Skin of body (tissue), 2 donors: ENCODE data around the gene PDGFRA. TPM values are rescaled to one million over a fixed set of nuclear protein-coding genes. Genes with fewer than 3 reads are reported as not detected.
A peak's percentile ranks its signal among the peaks of the same experiment; 100 is the strongest.

Experiments used
- DNase-seq: peaks from one replicate; lab custom pipeline; 2025; lab: John Stamatoyannopoulos, UW
- total RNA-seq: library from RNA; depleted of rRNA; stranded (reverse); fragments of >200 nt; gene quantifications from one replicate; pipeline ENCODE4 v1.2.3, GENCODE V29; 2014

PDGFRA gene
- total RNA-seq, result 138 TPM

- peak; percentile 98 for DNase-seq
These were observed at the start of gene PDGFRA for GRCh38 chr4:54228961-54229501. TSS of gene PDGFRA (plus strand) at chr4:54229293. CDS start at chr4:54258769, 29,476 bp downstream.

DNA sequence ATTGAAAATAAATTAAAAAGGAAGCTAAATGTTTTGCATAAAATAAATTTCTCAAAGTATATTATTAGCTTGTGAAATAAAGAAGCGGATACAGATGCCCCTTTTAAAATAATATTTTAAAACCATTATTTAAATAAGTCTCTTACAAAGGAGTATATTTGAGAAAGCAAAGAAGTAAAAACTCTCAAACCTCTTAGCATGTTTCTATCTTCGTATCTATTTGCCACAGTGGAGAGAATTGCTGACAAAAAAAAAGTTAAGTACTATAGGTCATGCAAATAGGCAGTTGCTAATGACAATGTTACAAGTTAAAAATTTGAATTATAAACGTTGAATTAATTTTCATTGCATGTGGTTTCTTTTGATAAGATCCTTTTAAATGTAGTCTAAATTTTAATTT, 44.5 kb upstream of the PDGFRA start:
- DNase-seq, result no peak

- no peak for DNase-seq
These were observed 43.9 kb upstream of the PDGFRA start for GRCh38 chr4:54185044-54185780.

DNA sequence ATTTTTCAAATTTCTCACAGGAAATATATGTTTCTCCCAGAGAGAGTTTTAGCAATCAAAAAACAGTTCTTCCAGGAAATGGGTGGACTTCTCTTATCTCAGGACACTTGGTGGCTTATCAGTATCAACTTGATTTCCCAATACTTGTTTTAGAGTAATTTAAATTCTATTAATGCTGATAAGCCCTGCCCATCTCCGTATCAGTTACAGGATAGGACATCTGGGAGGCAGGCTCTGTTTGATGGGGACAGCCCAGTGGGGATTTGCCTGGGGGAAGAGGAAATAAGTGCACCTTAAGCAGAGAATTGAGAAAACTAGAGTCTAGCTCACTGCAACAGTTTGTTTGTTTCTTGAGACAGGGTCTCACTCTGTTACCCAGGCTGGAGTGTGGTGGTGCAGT, 43.2 kb upstream of the PDGFRA start:
- no peak for DNase-seq

DNA sequence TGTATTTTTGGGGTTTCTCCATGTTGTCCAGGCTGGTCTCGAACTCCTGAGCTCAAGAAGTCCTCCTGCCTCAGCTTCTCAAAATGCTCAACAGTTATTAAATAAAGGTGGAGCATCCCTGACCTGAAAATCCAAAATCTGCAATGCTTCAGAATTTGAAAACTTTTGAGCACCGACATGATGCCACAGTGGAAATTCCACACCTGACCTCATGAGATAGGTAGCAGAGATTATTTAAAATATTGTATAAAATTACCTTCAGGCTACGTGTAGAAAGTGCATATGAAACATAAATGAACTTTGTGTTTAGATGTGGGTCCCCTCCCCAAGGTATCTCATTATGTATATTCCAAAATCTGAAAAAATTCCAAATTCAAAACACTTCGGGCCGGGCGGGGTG, 42.7 kb upstream of the PDGFRA start:
- DNase-seq, result no peak

- no peak for DNase-seq
These were observed 41.9 kb upstream of the PDGFRA start for GRCh38 chr4:54187148-54187547.

DNA sequence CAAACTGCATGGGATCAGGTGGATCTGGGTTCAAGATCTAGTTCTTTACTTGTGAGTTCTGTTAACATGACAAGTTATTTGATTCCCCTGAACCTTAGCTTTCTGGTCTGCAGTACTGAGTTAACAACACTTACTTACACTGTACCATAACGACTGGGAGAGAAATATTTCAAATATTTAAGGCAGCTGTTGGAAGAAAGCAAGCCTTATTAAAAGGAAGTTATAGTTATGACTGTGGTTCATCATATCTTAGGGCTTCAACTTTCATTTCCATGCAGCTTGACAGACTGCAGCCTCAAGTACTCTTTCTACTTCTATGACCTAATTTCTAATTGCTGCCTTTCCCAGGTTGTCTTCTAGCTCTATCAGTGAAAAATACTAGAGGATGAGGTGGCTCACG, 40.0 kb upstream of the PDGFRA start:
- no peak for DNase-seq

GRCh38 chr4:54192811-54193210, 36.3 kb upstream of the PDGFRA start:
- DNase-seq, result no peak

GRCh38 chr4:54197926-54198325, 31.2 kb upstream of the PDGFRA start:
- no peak for DNase-seq

DNA sequence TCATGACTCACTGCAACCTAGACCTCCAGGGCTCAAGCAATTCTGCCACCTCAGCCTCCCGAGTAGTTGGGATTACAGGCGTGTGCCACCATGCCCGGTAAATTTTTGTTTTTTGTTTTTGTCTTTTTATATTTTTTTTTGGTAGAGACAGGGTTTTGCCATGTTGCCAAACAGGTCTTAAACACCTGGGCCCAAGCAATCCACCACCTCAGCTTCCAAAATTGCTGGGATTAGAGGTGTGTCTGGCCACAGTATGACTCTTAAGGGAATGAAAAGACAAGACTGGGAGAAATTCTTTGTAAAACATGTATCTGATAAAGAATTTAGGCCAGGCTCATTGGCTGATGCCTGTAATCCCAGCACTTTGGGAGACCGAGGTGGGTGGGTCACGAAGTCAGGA, 29.2 kb upstream of the PDGFRA start:
- DNase-seq, result no peak

GRCh38 chr4:54209617-54210016, 19.5 kb upstream of the PDGFRA start:
- DNase-seq, result no peak

GRCh38 chr4:54213001-54213400, 16.1 kb upstream of the PDGFRA start:
- no peak for DNase-seq

DNA sequence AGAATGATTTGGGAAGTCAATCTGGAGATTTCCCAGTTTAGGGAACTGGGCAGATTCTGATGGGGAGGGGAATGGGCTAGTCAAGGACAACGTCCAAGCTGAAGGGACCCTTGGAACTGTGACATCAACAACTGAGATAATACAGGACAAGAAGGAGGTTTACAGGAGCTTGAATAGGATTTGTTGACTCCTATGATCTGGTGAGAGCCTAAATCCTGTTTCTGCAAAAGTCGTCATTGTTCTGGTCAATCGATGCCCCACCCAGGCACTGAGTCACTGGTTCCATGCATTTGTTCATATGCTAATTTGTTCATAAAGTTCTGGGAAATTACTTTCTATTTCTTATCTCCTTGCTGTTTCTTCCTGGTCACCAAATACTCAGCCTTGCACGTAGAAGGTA, 15.3 kb upstream of the PDGFRA start:
- no peak for DNase-seq

DNA sequence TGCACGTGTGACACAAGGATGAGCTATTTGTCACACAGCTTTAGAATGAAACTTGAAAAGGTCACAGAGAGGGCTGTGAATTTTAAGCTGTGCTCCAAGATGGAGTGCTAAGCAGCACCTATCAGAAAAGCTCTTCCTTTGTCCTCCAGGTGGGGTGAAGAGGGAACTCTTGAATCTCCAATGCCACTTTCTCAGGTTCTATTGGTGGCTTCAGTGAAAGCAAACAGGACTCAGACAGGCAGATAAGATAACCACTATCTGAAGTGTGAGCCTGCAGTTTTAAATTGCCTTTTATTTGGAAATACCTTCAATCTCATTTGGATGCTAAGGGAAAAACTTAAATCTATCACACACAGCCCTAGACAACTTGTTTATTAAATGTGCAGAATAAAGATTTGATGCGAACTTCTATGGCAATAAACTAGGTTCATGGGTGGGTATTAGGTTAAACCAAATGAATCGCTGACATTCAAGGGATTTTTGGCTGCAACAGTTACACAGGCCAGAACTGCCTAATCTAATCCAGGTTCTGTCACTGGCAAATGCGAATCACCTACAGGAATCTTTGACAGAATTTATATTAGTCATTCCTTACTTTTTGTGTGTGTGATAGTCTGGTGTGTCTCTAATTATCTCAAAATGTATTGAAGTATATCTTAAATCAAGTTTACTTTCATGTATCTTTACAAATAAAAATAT, 13.6 kb upstream of the PDGFRA start:
- no peak for DNase-seq

DNA sequence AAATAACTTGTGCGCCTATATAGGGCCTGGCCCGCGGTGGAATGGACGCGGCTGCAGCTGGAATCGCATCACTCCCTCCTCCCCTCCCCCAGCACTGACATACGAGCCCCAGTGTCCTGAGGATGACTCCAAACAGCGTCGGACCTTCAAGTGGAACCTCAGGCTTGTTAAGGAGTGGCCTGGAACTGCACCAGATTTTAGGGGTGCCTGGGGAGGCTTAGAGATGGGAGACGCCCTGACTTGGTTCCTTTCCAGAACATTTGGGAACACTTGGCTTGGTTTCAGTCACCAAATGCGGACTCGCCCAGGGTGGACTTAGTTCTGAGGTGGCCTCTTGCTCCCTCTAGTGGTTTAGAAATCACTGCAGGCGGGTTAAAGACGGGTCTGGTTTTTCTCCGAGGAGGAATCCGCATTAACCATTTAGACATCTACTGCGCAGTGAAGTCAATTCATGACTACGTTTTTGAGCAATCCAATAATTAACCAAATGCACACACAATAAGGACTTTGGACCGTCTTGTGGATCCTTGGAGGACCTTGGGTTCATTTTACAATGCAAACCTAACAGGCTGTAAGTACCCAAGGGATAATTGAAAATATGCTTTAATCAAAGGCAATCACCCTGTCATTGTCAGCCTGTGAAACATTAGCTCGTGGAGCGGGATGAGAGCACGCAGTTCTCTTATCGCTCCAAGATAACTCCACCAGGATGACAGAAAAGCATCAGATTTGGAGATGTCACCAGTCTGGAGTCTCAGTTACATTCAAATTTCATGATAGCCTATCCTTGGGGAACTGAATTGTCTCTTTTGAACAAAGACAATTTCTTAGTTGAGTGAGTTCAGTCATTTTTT, 11.2 kb upstream of the PDGFRA start:
- DNase-seq, result peak; percentile 97

- no peak for DNase-seq
These were observed 10.4 kb upstream of the PDGFRA start for GRCh38 chr4:54218736-54219135.

- peak; percentile 58 for DNase-seq
These were observed 4.0 kb upstream of the PDGFRA start for GRCh38 chr4:54224996-54225597.

DNA sequence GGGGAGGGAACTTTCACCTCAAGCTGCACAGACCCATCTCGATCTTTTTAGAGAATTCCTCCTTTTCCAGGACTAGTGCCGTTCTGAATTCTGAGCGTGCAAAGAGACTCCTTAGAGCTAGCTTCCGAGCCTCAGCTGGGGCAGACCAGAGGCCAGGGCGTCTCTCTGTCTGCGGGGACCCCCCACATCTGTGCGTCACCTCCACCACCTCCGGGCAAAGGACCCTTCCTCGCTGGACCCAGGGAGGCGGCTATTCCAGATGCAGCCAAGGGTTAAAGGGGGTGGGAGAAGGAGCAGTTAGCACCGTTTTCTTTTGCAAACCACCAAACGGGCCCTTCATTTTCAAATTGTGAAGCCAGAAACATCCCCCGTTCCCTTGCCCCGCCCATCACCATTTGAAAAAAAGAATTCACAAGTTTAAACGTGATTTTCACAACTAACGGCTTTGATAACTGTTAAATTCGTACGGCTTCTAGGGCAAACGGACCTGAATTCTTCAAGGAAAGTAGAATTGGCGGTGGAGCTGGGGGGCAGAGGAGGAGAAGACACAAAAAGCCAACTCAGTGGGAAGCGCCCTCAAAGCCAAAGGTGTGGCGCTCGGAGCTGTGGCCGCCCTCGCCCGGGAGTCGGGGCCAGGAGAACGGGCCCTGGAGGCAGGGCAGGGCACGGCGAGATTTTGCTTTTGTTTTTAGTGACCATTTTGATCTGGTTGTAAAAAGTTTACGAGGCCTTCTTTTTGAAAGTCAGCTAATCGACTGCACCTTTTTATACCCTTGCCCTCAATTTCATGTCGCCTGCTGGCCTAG, 3.3 kb upstream of the PDGFRA start:
- DNase-seq, result peak; percentile 35

DNA sequence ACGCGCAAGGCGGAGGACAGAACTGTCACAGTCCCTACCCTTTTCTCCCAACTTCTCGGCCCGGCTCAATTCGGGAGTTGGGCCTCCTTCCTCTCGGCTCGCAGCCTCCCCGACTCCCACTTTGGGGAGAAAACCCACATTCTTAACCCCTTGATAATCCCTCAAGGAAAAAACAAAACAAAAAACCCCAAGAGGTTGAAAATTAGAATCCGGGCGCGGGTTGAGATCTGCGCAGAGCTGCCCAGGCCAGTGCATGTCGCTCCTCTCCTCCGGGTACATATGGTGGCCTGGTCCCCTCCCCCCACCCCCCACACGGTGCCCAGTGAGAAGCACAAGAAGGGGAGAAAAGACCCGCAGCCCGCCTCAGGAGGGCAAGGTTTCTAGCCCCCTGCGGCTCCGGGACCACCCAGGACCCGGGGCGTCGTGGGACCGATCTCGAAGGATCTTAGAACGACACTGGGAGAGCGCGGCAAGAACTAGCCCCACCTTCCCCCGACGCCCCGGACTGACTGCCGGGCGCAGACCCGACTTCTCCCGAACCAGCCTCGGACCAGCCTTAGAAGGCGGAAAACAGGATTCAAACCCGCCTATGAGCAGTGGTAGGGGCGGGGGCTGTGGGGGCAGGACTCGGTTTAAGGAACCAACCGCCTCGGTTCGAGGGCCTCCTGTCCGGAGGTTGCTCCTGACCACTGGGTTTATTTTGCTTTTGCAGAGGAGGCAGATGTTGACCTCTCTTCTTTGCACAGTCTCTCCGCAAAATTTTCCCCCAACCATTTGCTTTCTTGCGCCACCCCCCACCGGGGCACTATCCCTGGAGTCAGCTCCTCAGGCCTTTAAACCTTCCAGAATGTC, 2.5 kb upstream of the PDGFRA start:
- DNase-seq, result peak; percentile 68
